HG03025 (cell line): ENCODE results near the gene ZER1.

ENCODE experiments used
- ATAC-seq: cut with Tn5 transposase; IDR thresholded peaks from one replicate; pipeline ENCODE4 v1.9.1; 2021; ENCODE audit warnings: mild to moderate bottlenecking, moderate library complexity; ENCODE audit not compliant: unreplicated experiment, low FRiP score

Gene ZER1

DNA sequence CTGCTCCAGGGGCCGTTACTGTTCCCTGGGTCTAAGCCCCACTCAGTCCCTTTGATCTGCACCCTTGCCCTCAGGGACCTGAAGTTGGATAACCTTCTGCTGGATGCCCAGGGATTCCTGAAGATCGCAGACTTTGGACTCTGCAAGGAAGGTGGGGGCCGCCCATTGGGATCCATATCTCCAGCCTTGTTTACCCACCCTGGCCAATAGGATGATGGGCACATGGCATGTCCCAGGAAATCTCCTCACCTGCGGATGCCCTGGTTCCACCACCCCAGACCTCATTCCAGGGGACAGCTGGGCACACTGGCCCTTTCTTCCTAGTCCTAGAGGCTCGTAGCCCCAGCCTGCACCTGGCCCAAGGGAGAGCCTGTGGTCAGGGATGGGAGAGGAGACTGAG lies 53.3 kb downstream of the ZER1 start:
- no peak for ATAC-seq

GRCh38 chr9:128718047-128718446 lies 53.7 kb downstream of the ZER1 start:
- no peak for ATAC-seq

DNA sequence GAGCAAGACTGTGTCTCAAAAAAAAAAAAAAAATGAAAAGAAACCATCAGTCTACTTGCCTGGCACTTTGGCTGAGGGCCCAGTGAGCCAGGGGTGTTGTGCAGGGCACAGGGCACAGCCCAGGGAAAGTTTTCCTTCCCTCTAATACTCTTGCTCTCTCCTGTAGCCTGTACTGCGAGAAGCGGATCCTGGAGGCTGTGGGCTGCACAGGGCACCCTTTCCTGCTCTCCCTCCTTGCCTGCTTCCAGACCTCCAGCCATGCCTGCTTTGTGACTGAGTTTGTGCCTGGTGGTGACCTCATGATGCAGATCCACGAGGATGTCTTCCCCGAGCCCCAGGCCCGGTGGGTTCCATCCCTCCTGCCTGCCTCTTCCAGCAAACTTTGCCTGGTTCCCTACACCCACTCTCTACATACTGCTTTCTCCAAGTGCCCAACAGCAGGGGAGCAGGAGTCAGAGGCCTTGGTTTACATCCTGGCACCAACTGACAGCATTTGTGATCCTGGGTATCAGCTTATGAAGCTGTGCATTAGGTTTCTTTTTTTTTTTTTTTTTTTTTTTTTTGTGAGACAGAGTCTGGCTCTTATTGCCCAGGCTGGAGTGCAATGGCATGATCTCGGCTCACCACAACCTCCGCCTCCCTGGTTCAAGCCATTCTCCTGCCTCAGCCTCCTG lies 55.0 kb downstream of the ZER1 start:
- ATAC-seq = no peak

- ATAC-seq = no peak
These were observed 56.3 kb downstream of the ZER1 start for GRCh38 chr9:128715436-128715750.

GRCh38 chr9:128714586-128715435 lies 56.9 kb downstream of the ZER1 start:
- no peak for ATAC-seq

- no peak for ATAC-seq
These were observed 57.7 kb downstream of the ZER1 start for GRCh38 chr9:128713941-128714573.

GRCh38 chr9:128713411-128713780 lies 58.3 kb downstream of the ZER1 start:
- no peak for ATAC-seq

DNA sequence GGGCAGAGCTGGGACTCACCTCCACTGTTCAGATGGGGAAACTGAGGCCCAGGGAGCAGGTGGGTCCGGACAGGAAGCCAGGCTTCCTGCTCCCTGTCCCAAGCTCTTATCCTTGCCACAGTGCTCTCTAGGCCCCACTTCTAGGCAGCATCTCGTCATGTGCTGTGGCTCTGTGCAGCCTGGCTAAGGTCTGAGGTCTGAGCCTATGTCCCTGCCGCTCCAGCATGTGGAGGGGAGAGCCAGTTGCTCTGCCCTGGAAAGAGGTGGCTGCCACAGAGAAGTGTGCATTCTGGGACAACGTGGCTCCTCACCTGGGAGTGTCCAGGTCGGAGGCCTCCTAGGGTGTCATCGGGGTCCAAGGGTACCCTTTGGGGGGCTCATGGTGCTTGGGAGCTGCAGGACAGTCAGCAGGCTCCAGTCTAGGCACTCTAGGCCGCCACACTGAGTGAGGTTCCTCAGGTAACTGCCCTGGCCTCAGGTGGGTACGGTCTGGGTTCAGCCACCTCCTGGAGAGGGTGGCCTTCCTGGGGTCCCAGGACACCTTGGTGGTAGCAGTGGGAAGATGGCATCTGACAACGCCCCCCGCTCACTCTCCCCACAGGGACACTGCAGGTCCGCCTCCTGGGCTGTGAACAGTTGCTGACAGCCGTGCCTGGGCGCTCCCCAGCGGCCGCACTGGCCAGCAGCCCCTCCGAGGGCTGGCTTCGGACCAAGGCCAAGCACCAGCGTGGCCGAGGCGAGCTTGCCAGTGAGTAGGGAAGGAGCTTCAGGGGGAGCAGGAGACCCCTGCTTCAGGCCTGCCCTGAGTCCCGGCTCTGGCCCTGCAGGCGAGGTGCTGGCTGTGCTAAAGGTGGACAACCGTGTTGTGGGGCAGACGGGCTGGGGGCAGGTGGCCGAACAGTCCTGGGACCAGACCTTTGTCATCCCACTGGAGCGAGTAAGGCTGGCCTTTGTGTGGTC lies 59.0 kb downstream of the ZER1 start:
- ATAC-seq = no peak

GRCh38 chr9:128707446-128707845 lies 64.3 kb downstream of the ZER1 start:
- ATAC-seq = no peak

DNA sequence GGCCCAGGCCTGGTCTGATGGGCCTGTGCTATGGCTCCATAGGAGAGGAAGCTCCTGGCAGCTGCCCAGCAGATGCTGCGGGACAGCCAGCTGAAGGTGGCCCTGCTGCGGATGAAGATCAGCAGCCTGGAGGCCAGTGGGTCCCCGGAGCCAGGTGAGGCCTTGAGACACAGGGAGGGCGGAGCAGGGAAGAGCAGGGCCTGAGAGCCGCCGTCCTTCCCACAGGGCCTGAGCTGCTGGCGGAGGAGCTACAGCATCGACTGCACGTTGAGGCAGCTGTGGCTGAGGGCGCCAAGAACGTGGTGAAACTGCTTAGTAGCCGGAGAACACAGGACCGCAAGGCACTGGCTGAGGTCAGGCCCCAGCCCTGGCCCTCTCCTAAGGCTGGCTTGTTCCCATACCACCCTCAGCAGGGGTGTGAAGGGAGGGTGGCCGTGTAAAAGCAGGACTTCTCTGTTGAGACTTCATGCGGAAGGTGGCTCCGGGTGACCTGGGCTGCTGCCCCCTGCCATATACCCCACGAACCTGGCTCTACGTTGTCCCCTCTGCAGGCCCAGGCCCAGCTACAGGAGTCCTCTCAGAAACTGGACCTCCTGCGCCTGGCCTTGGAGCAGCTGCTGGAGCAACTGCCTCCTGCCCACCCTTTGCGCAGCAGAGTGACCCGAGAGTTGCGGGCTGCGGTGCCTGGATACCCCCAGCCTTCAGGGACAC lies 64.9 kb downstream of the ZER1 start:
- ATAC-seq = no peak

GRCh38 chr9:128706045-128706444 lies 65.7 kb downstream of the ZER1 start:
- no peak for ATAC-seq

- no peak for ATAC-seq
These were observed 66.4 kb downstream of the ZER1 start for GRCh38 chr9:128705051-128705965.

- ATAC-seq = no peak
These were observed 67.4 kb downstream of the ZER1 start for GRCh38 chr9:128704356-128704670.

- no peak for ATAC-seq
These were observed 67.9 kb downstream of the ZER1 start for GRCh38 chr9:128703616-128704355.

DNA sequence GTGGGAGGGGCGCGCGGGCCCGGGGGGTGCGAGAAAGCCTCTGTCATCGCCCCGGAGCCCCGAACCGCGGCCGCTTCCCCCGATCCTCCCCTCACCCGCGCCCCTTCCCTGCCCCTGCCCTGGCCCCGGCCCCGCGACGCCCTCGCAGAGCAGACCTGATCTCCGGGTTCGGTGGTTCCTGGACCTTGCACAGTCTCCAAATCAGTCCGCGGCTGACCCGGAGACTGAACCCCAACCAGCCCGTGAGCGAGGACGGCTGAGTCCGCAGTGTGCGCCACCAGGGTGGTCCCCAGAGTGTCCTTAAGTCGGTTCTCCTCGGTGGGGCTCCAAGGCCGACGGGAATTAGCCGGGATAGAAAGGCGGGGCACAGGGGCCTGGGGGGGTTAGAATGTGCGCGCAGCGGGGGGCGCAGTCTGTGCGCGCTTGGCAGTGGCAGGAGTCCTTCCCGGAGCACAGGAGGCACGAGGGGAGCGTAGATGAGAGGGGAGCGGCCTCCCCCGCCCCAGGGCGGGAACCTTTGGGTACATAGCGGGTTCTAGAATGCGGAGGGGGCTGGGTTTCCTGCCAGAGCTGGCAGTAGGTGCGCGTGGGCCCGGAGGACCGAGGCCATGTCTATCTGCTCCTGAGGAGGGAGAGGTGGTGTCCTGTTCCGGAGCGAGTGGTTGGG lies 68.6 kb downstream of the ZER1 start:
- ATAC-seq = peak; percentile 12

DNA sequence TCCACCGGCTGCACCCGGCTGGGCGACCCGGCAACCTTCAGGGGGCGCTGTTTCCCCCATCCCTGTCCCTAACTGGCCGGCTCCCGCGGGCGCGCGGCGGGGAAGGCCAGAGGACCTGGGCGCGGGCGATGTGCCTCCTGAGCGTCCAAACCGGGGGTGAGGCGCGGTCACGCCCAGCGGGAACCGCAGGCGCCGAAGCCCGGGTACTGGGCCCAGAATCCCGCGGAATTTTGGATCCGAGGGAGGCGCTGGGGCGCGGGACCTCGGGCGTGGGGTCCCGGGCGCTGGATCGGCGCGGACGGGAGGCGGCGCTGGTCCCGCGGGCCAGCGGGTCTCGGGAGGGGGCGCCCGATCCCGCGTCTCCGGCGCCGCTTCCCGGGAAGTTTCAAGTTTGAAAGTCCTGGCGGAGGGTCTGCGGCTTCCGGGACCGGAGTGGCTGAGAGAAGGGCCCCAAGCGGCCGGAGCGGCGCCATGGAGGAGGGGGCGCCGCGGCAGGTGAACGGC lies 69.2 kb downstream of the ZER1 start, which contains the start of gene PKN3:
TSS of gene PKN3 (plus strand) at position 59 of the 504 bp plus-strand sequence. CDS start at position 472, 413 bp downstream.
- ATAC-seq = peak; percentile 64

- ATAC-seq = no peak
These were observed 70.4 kb downstream of the ZER1 start for GRCh38 chr9:128701227-128701854.
